Prostate gland (tissue), 2 donors: ENCODE data around the gene PPP1R13B.
"Not testable (repeated sequence)": the region's sequence is repeated elsewhere in the genome, so short reads cannot be mapped to it uniquely, and the experiment has no call there.

ENCODE experiments used
- POLR2A ChIP-seq: fragments of 450-650 bp; IDR thresholded peaks from one replicate; pipeline ENCODE4 v1.6.1; 2016; ENCODE audit warnings: antibody characterized with exemption, mild to moderate bottlenecking
- POLR2AphosphoS5 ChIP-seq: sonication (generic); formaldehyde crosslinking; IDR thresholded peaks from one replicate; pipeline ENCODE4 v1.6.1; 2017; ENCODE audit warnings: antibody characterized with exemption
- TF ChIP-seq, protein P1 (sequence below), 4 experiments: fragments of 200-600 bp in 2 of 4; fragments of 450-650 bp in 2 of 4; sonication (generic) in 2 of 4; IDR thresholded peaks; 1 replicate in 3 of 4; 2 replicates in 1 of 4; pipeline ENCODE4 v1.5.1; 2016 to 2019; ENCODE audit warnings: antibody characterized with exemption in 4 of 4, mild to moderate bottlenecking in 2 of 4, moderate library complexity in 2 of 4

DNA sequence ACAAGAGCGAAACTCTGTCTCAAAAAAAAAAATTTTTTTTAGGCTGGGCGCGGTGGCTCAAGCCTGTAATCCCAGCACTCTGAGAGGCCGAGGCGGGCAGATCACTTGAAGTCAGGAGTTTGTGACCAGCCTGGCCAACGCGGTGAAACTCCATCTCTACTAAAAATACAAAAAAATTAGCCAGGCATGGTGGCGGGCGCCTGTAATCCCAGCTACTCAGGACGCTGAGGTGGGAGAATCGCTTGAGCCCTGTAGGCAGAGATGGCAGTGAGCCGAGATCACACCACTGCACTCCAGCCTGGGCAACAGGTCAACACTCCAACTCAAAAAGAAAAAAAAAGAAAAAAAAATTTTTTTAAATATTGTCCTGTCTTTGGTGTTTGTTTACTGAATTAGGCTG is 6.1 kb downstream of the PPP1R13B start:
- TF ChIP-seq, protein P1, sequence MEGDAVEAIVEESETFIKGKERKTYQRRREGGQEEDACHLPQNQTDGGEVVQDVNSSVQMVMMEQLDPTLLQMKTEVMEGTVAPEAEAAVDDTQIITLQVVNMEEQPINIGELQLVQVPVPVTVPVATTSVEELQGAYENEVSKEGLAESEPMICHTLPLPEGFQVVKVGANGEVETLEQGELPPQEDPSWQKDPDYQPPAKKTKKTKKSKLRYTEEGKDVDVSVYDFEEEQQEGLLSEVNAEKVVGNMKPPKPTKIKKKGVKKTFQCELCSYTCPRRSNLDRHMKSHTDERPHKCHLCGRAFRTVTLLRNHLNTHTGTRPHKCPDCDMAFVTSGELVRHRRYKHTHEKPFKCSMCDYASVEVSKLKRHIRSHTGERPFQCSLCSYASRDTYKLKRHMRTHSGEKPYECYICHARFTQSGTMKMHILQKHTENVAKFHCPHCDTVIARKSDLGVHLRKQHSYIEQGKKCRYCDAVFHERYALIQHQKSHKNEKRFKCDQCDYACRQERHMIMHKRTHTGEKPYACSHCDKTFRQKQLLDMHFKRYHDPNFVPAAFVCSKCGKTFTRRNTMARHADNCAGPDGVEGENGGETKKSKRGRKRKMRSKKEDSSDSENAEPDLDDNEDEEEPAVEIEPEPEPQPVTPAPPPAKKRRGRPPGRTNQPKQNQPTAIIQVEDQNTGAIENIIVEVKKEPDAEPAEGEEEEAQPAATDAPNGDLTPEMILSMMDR (IDR thresholded peaks at IDR 0.05): not testable (repeated sequence)
- not testable (repeated sequence) for TF ChIP-seq POLR2A, POLR2AphosphoS5
